Placental pericyte (primary cell): ENCODE data around the gene PDF. TPM values are rescaled to one million over a fixed set of nuclear protein-coding genes. Genes with fewer than 3 reads are reported as not detected.

Experiments
- total RNA-seq: library from RNA; depleted of rRNA; stranded (reverse); fragments of >200 nt; gene quantifications from 2 replicates; pipeline ENCODE4 v1.2.3, GENCODE V29; 2012

PDF gene
- 15.1 and 20.5 TPM in 2 replicates for total RNA-seq

GRCh38 chr16:69330286-69331109 is at the start of gene PDF:
Gene PDF (minus strand): TSS chr16:69330588. CDS start chr16:69330570, 18 bp downstream.

GRCh38 chr16:69351309-69352027 is 21.1 kb upstream of the PDF start, which contains the start of gene TMED6:
Gene TMED6 (minus strand): TSS chr16:69351786. CDS start chr16:69351753, 33 bp downstream.

GRCh38 chr16:69339289-69340094 is 9.1 kb upstream of the PDF start, which contains the start of the genes COG8 and NIP7:
Gene COG8 (minus strand): TSS chr16:69339564. CDS start chr16:69339552, 12 bp downstream.
Gene NIP7 (plus strand): TSS chr16:69339772. CDS start chr16:69339830, 58 bp downstream.

GRCh38 chr16:69310653-69311532 is 19.5 kb downstream of the PDF start, which contains the start of gene VPS4A:
Gene VPS4A (plus strand): TSS chr16:69311350. CDS start chr16:69311512, 162 bp downstream.

Other genes with a start within 250 kb of the PDF start
- under 0.01 and 0.29 TPM in 2 replicates for gene HAS3, start 224.9 kb downstream of the PDF start, total RNA-seq
- gene CHTF8, start 198.0 kb downstream of the PDF start, total RNA-seq, result 42.9 and 81.0 TPM in 2 replicates
- gene UTP4, start 197.9 kb downstream of the PDF start, total RNA-seq, result 23.0 and 29.8 TPM in 2 replicates
- gene SNTB2, start 143.4 kb downstream of the PDF start, total RNA-seq, result 12.7 and 39.2 TPM in 2 replicates
- gene VPS4A, start 19.2 kb downstream of the PDF start, total RNA-seq, result 25.4 and 41.8 TPM in 2 replicates
- 24.9 and 44.1 TPM in 2 replicates for gene COG8, start 9.0 kb upstream of the PDF start, total RNA-seq
- gene NIP7, start 9.2 kb upstream of the PDF start, total RNA-seq, result 18.8 and 45.2 TPM in 2 replicates
- gene TMED6, start 21.2 kb upstream of the PDF start, total RNA-seq, result 0.44 TPM in 1 of 2 replicates, not detected in the other
- gene TERF2, start 55.4 kb upstream of the PDF start, total RNA-seq, result 9.8 and 12.9 TPM in 2 replicates
- 74.8 and 184 TPM in 2 replicates for gene CYB5B, start 94.0 kb upstream of the PDF start, total RNA-seq
- gene NFAT5, start 235.4 kb upstream of the PDF start, total RNA-seq, result 46.4 and 57.1 TPM in 2 replicates